Measurements from ENCODE around the gene SLC16A14. TPM values are rescaled to one million over a fixed set of nuclear protein-coding genes. Genes with fewer than 3 reads are reported as not detected.

The SLC16A14 gene
- total RNA-seq, 4 donors from 2014 or later: 0.68 to 3.2 (median 3.0) TPM; not detected in 1

- WGBS, 2 donors (ENCODE audit: low coverage in 1 of 2): 80 to 96% methylated on average over 4 of the region's 4 CpGs
- in situ Hi-C loops (cut with MboI; ENCODE audit: low pct_ligation_motif_present in 1 of 4, low pct_unique_long_range_greater_than_20kb in 1 of 4, low sequenced_read_pairs in 3 of 4) (no loop called here), intact Hi-C loops (cut with DNase I; ENCODE audit: low total_unique reads) (no loop called here)
- H3K27me3 ChIP-seq: no peaks in the 10 kb centered on the region
- H3K27ac ChIP-seq: no peak overlapping the region
- DNase-seq: no peak
- no peaks in the 10 kb centered on the region for H3K9me3 ChIP-seq
- TF ChIP-seq EP300 (IDR thresholded peaks at IDR 0.05; ENCODE audit: low read depth) (no peak), CTCF (IDR thresholded peaks at IDR 0.05) (no peak), POLR2A (IDR thresholded peaks at IDR 0.05) (no peak), POLR2AphosphoS5 (IDR thresholded peaks at IDR 0.05) (no peak)
- no peaks in the 10 kb centered on the region for H3K36me3 ChIP-seq
- H3K4me3 ChIP-seq: no peak overlapping the region
- no peaks in the 10 kb centered on the region for H3K4me1 ChIP-seq
Measured at GRCh38 chr2:229996320-229996719, 72.4 kb downstream of the SLC16A14 start.

- Histone ChIP-seq H3K4me3 (no peak overlapping the region), H3K4me1 (no peaks in the 10 kb centered on the region), H3K9me3 (no peaks in the 10 kb centered on the region), H3K36me3 (no peaks in the 10 kb centered on the region), H3K27me3 (no peaks in the 10 kb centered on the region), H3K27ac (no peak overlapping the region)
- 88 to 93% methylated on average over 6 of the region's 6 CpGs for WGBS, 2 donors (ENCODE audit: low coverage in 1 of 2)
- no peak for TF ChIP-seq POLR2A (IDR thresholded peaks at IDR 0.05)
- intact Hi-C loops (cut with DNase I; ENCODE audit: low total_unique reads) (no loop called here), in situ Hi-C loops (cut with MboI; ENCODE audit: low pct_ligation_motif_present in 1 of 4, low pct_unique_long_range_greater_than_20kb in 1 of 4, low sequenced_read_pairs in 3 of 4) (no loop called here)
- DNase-seq: no peak
Measured at GRCh38 chr2:229993236-229993635, 75.5 kb downstream of the SLC16A14 start.

Small RNA genes lying within 50 kb of the gene (small RNA-seq; reads per million reads assigned to genes)
- 0 to 0.12 (median 0) reads per million in 4 donors for gene RNY4P19

Other genes starting within 250 kb of the SLC16A14 start
- gene TRIP12, start 146.9 kb downstream of the SLC16A14 start, total RNA-seq: 100 to 1,000 TPM; 143 to 238 (median 158) TPM
- 1 to 10 TPM in 2 of 4 donors, under 1 TPM in 2; 0.60 to 2.1 (median 1.3) TPM for gene FBXO36, start 146.4 kb downstream of the SLC16A14 start, total RNA-seq
- 10 to 100 TPM; 15.0 to 38.4 (median 29.5) TPM for gene SP110, start 151.1 kb upstream of the SLC16A14 start, total RNA-seq
- 10 to 100 TPM in 1 of 4 donors, 1 to 10 TPM in 3; 2.6 to 12.7 (median 7.3) TPM for gene SP140, start 156.8 kb upstream of the SLC16A14 start, total RNA-seq